MM.1S (cell line): Measurements from ENCODE around the gene MRRF.

ENCODE experiments used
- DNase-seq: peaks from one replicate; pipeline ENCODE4 v3.0.0-alpha.2; 2015
- H2AFZ ChIP-seq: fragments of 300-600 bp; sonication (generic); 2 replicates; pipeline ENCODE4 v1.6.0; 2016; ENCODE audit warnings: antibody characterized with exemption, low read length
- H3F3A ChIP-seq: fragments of 300-600 bp; sonication (generic); 2 replicates; pipeline ENCODE4 v1.6.1; 2016; ENCODE audit warnings: mild to moderate bottlenecking, antibody characterized with exemption, low read length, moderate library complexity, mixed read lengths; ENCODE audit not compliant: insufficient read depth
- H3K27ac ChIP-seq: fragments of 300-600 bp; sonication (generic); 2 replicates; pipeline ENCODE4 v1.5.1; 2016; ENCODE audit warnings: mild to moderate bottlenecking, low read length
- H3K27me3 ChIP-seq: fragments of 300-600 bp; sonication (generic); replicated peaks from 2 replicates; pipeline ENCODE4 v1.6.0; 2016; ENCODE audit warnings: low read length; ENCODE audit not compliant: insufficient read depth
- H3K36me3 ChIP-seq: fragments of 300-600 bp; sonication (generic); replicated peaks from 2 replicates; pipeline ENCODE4 v1.6.1; 2016; ENCODE audit warnings: mild to moderate bottlenecking, low read length, mixed read lengths; ENCODE audit not compliant: insufficient read depth
- H3K4me1 ChIP-seq: fragments of 300-600 bp; sonication (generic); 2 replicates; pipeline ENCODE4 v1.6.1; 2016; ENCODE audit warnings: low read length, mixed read lengths
- H3K4me2 ChIP-seq: fragments of 300-600 bp; sonication (generic); 2 replicates; pipeline ENCODE4 v1.6.0; 2016; ENCODE audit warnings: low read depth, low read length
- H3K4me3 ChIP-seq: fragments of 300-600 bp; sonication (generic); 2 replicates; pipeline ENCODE4 v1.5.1; 2016; ENCODE audit warnings: low read length, mixed read lengths
- H3K79me2 ChIP-seq: fragments of 300-600 bp; sonication (generic); 2 replicates; pipeline ENCODE4 v1.6.1; 2016; ENCODE audit warnings: mixed run types, low read length, mixed read lengths
- H3K9ac ChIP-seq: fragments of 300-600 bp; sonication (generic); 2 replicates; pipeline ENCODE4 v1.6.1; 2016; ENCODE audit warnings: low read length, mixed read lengths
- H3K9me2 ChIP-seq: fragments of 300-600 bp; sonication (generic); replicated peaks from 2 replicates; pipeline ENCODE4 v1.6.1; 2016; ENCODE audit warnings: mild to moderate bottlenecking, low read length, mixed read lengths; ENCODE audit not compliant: insufficient read depth
- H3K9me3 ChIP-seq: fragments of 300-600 bp; sonication (generic); replicated peaks from 2 replicates; pipeline ENCODE4 v1.6.1; 2016; ENCODE audit warnings: mild to moderate bottlenecking, low read length, mixed read lengths; ENCODE audit not compliant: insufficient read depth
- H4K20me1 ChIP-seq: fragments of 300-600 bp; sonication (generic); 2 replicates; pipeline ENCODE4 v1.6.1; 2016; ENCODE audit warnings: mild to moderate bottlenecking, low read length, moderate library complexity, mixed read lengths; ENCODE audit not compliant: insufficient read depth
- CTCF ChIP-seq: fragments of 300-600 bp; sonication (generic); IDR thresholded peaks from 2 replicates; pipeline ENCODE4 v1.5.1; 2016; ENCODE audit warnings: antibody characterized with exemption, low read length, mixed read lengths
- EZH2 ChIP-seq: fragments of 300-600 bp; sonication (generic); optimal IDR thresholded peaks from 2 replicates; pipeline ENCODE3; 2017; ENCODE audit warnings: low read depth, mild to moderate bottlenecking, antibody characterized with exemption, low read length, mixed read lengths
- EZH2phosphoT487 ChIP-seq: fragments of 300-600 bp; sonication (generic); IDR thresholded peaks from 2 replicates; pipeline ENCODE4 v1.6.1; 2018; ENCODE audit warnings: antibody characterized with exemption, low read length

Gene MRRF

DNA sequence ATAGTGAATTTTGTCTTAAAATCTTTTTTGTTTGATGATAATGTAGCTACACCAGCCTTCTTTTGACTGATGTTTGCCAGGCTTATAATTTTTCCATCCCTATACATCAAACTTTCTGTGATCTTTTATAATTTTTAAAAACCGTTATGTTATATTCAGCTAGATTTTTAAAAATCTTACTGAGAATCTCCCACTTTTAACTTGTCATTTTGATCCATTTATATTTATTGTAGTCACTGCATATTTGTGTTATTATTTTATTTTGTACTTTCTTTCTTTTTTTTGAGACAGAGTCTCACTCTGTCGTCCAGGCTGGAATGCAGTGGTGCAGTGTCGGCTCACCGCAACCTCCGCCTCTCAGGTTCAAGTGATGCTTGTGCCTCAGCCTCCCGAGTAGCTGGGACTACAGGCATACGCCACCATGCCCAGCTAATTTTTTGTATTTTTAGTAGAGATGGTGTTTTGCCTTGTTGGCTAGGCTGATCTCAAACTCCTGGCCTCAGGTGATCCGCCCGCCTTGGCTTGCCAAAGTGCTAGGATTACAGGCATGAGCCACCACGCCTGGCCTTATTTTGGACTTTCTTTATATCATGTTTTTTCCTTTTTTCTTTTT is 12.7 kb downstream of the MRRF start:
- Histone ChIP-seq H2AFZ (no peak overlapping the region), H4K20me1 (no peaks in the 10 kb centered on the region; the same call in 1 of the 2 replicates), H3K4me3 (no peak overlapping the region), H3K27me3 (no peaks in the 10 kb centered on the region), H3K4me1 (no peaks in the 10 kb centered on the region), H3K9ac (no peak overlapping the region), H3K4me2 (no peak overlapping the region), H3K27ac (no peak overlapping the region), H3F3A (no peaks in the 10 kb centered on the region), H3K36me3 (peaks cover 12% of the 10 kb centered on the region), H3K9me2 (no peaks in the 10 kb centered on the region), H3K9me3 (no peaks in the 10 kb centered on the region), H3K79me2 (peaks cover 86% of the 10 kb centered on the region)
- TF ChIP-seq EZH2 = no peak
- no peak for TF ChIP-seq EZH2phosphoT487
- no peak for TF ChIP-seq CTCF
- no peak for DNase-seq

DNA sequence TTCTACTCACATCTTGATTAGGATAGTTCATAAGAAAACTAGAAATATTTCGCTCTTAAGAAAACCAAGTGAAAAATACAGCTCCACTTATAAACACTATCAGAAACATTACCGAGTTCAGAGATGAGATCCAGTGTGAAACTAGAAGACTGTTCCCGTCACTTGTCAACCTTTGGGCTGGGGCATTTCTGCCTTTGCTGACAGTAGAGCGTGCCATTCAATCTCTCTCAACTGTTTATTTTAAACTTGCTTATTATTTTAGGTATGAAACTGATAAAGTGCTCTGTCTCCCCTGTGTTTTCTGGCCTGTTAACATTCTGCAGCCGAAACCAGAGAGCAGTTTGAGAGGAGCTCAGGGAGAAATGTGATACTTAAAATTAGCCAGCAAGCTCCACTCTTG is 16.7 kb downstream of the MRRF start:
- Histone ChIP-seq H3K79me2 (peaks cover 62% of the 10 kb centered on the region), H3K27ac (no peak overlapping the region), H3K4me3 (no peak overlapping the region), H3K4me1 (no peaks in the 10 kb centered on the region), H3K27me3 (no peaks in the 10 kb centered on the region), H2AFZ (no peak overlapping the region), H3K9ac (no peak overlapping the region), H3F3A (no peaks in the 10 kb centered on the region), H4K20me1 (no peaks in the 10 kb centered on the region; the same call in 1 of the 2 replicates), H3K36me3 (peaks cover 12% of the 10 kb centered on the region; the same call in 1 of the 2 replicates), H3K9me2 (no peaks in the 10 kb centered on the region), H3K9me3 (no peaks in the 10 kb centered on the region), H3K4me2 (no peak overlapping the region)
- TF ChIP-seq CTCF = no peak
- no peak for TF ChIP-seq EZH2phosphoT487
- no peak for DNase-seq

- Histone ChIP-seq H3K4me1 (no peaks in the 10 kb centered on the region), H3K9ac (no peak overlapping the region), H3K9me3 (no peaks in the 10 kb centered on the region), H3K27me3 (no peaks in the 10 kb centered on the region), H4K20me1 (no peaks in the 10 kb centered on the region), H2AFZ (no peak overlapping the region), H3K4me3 (no peak overlapping the region), H3F3A (no peaks in the 10 kb centered on the region), H3K4me2 (no peak overlapping the region), H3K27ac (no peak overlapping the region), H3K79me2 (peaks cover 32% of the 10 kb centered on the region), H3K36me3 (peaks cover 11% of the 10 kb centered on the region; the same call in 1 of the 2 replicates), H3K9me2 (no peaks in the 10 kb centered on the region)
- no peak for DNase-seq
- TF ChIP-seq EZH2 = no peak
- no peak for TF ChIP-seq CTCF
- TF ChIP-seq EZH2phosphoT487 = no peak
Measured at GRCh38 chr9:122286764-122287163, 22.1 kb downstream of the MRRF start.
